ENCODE data around the gene PNMA5. TPM values are rescaled to one million over a fixed set of nuclear protein-coding genes. Genes with fewer than 3 reads are reported as not detected.
"Not testable (repeated sequence)": the region's sequence is repeated elsewhere in the genome, so short reads cannot be mapped to it uniquely, and the experiment has no call there.

PNMA5 gene
- total and polyA plus RNA-seq, 4 donors, result 1.5 to 6.6 (median 4.1) TPM

DNA sequence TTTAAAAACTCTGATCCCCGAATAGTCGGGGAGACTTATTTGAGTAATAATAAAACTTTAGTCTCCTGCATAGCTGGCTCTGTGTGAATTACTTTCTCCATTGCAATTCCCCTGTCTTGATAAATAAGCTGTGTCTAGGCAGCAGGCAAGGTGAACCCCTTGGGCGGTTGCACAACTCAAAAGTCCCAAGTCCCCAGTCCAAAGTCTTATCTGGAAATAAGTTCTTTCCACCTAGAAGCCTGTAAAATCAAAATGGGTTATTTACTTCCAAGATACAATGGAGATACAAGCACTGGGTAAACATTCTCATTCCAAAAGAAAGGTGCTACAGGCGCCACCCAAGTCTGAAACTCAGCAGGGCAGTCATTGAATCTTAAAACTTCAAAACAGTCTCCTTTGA is 10.1 kb upstream of the PNMA5 start:
- WGBS (ENCODE audit: insufficient coverage), result 51% methylated on average over 2 of the region's 4 CpGs
- no peak overlapping the region for H3K4me3 ChIP-seq (ENCODE audit: low read depth, low read length)
- no peak overlapping the region for H3K27ac ChIP-seq (ENCODE audit: low read depth, low read length)
- H3K27me3 ChIP-seq (ENCODE audit: control insufficient read depth, insufficient read depth, low read length), result no peaks in the 10 kb centered on the region
- H3K4me1 ChIP-seq (ENCODE audit: control insufficient read depth, insufficient read depth, low read length), result no peaks in the 10 kb centered on the region
- H3K36me3 ChIP-seq (ENCODE audit: control insufficient read depth, insufficient read depth, low read length), result no peaks in the 10 kb centered on the region
- no peaks in the 10 kb centered on the region for H3K9me3 ChIP-seq (ENCODE audit: control insufficient read depth, insufficient read depth, low read length)
- no peak for DNase-seq (ENCODE audit: low read depth in 4 of 6, low spot score in 6 of 6)

DNA sequence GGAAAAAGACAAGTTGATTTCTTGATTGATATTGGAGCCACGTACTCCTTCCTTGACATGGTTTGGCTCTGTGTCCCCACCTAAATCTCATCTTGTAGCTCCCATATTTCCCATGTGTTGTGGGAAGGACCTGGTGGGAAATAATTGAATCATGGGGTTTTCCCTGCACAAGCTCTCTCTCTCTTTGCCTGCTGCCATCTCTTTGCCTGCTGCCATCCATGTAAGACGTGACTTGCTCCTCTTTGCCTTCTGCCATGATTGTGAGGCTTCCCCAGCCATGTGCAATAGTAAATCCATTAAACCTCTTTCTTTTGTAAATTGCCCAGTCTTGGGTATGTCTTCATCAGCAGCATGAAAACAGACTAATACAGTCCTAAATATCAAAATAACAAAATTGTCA is 8.3 kb upstream of the PNMA5 start:
- not testable (repeated sequence) for H3K27me3 ChIP-seq (ENCODE audit: control insufficient read depth, insufficient read depth, low read length); H3K36me3 ChIP-seq (ENCODE audit: control insufficient read depth, insufficient read depth, low read length); H3K4me3 ChIP-seq (ENCODE audit: low read depth, low read length); H3K27ac ChIP-seq (ENCODE audit: low read depth, low read length); H3K4me1 ChIP-seq (ENCODE audit: control insufficient read depth, insufficient read depth, low read length); H3K9me3 ChIP-seq (ENCODE audit: control insufficient read depth, insufficient read depth, low read length); DNase-seq (ENCODE audit: low read depth in 4 of 6, low spot score in 6 of 6)
- WGBS (ENCODE audit: insufficient coverage), result 62% methylated on average over 1 of the region's 2 CpGs

DNA sequence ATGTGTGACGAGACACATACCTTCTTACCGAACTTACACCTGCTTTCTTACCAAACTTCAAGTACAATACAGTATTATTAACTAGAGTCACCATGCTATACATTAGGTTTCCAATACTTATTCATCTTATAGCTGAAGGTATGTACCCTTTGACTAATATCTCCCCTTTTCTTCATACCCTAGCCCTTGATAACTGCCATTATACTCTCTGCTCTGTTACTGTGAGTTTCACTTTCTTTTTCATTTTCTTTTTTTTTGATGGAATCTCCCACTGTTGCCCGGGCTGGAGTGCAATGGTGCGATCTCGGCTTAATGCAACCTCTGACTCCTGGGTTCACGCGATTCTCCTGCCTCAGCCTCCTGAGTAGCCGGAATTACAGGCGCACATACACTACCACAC is 3.4 kb upstream of the PNMA5 start:
- peaks cover 2% of the 10 kb centered on the region for H3K9me3 ChIP-seq (ENCODE audit: control insufficient read depth, insufficient read depth, low read length)
- no peak for DNase-seq (ENCODE audit: low read depth in 4 of 6, low spot score in 6 of 6)
- 85% methylated on average over 6 of the region's 9 CpGs for WGBS (ENCODE audit: insufficient coverage)
- H3K4me1 ChIP-seq (ENCODE audit: control insufficient read depth, insufficient read depth, low read length), result no peaks in the 10 kb centered on the region
- H3K27ac ChIP-seq (ENCODE audit: low read depth, low read length), result no peak overlapping the region
- H3K36me3 ChIP-seq (ENCODE audit: control insufficient read depth, insufficient read depth, low read length), result no peaks in the 10 kb centered on the region
- H3K27me3 ChIP-seq (ENCODE audit: control insufficient read depth, insufficient read depth, low read length), result no peaks in the 10 kb centered on the region
- H3K4me3 ChIP-seq (ENCODE audit: low read depth, low read length), result no peak overlapping the region

DNA sequence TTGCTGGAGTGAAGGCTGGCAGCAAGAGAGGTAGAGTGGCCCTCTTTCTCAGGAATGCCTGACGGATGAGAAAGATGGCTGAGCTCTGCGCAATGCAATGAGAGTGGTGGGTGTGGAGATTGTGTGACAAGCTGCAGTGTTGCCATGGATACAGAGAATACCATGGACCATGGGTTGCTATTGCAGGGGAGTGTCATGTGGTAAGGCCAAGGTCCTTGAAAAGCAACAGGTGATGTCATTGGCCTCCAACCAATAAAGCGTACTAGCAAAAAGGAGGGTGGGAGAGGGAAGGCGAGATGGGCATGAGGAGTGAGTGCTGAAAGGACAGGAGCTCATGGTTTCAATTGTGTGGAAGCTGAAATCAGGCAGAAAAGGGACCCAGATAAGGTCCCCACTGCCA is 1.8 kb downstream of the PNMA5 start:
- peak in 4 of 6 donors; percentile 7 to 76 (median 24) for DNase-seq (ENCODE audit: low read depth in 4 of 6, low spot score in 6 of 6)
- peaks cover 2% of the 10 kb centered on the region for H3K4me1 ChIP-seq (ENCODE audit: control insufficient read depth, insufficient read depth, low read length)
- WGBS (ENCODE audit: insufficient coverage), result 46% methylated on average over 4 of the region's 4 CpGs
- no peak overlapping the region for H3K4me3 ChIP-seq (ENCODE audit: low read depth, low read length)
- H3K9me3 ChIP-seq (ENCODE audit: control insufficient read depth, insufficient read depth, low read length), result peaks cover 2% of the 10 kb centered on the region
- H3K36me3 ChIP-seq (ENCODE audit: control insufficient read depth, insufficient read depth, low read length), result no peaks in the 10 kb centered on the region
- no peak overlapping the region for H3K27ac ChIP-seq (ENCODE audit: low read depth, low read length)
- H3K27me3 ChIP-seq (ENCODE audit: control insufficient read depth, insufficient read depth, low read length), result no peaks in the 10 kb centered on the region

DNA sequence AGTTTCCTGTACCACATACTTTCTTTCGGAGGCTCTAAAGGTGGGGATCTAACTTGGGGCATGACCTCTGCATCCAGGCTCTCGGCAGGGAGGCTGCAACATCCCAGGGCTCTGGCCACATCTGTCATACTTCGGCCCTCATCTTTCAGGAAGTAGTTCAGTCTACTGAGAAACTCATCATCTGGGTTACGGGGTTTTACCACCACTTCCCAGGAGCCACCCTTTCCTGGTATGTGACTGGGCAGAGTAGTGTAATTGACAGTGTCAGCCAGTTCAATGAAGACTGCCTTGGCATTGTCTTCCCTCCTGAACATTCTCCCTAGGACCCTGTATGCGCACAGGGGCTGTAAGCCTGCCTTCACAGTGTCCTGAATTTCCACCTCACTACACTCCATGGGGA is 2.8 kb downstream of the PNMA5 start:
- Histone ChIP-seq H3K9me3 (ENCODE audit: control insufficient read depth, insufficient read depth, low read length) (peaks cover 2% of the 10 kb centered on the region), H3K27ac (ENCODE audit: low read depth, low read length) (no peak overlapping the region)

DNA sequence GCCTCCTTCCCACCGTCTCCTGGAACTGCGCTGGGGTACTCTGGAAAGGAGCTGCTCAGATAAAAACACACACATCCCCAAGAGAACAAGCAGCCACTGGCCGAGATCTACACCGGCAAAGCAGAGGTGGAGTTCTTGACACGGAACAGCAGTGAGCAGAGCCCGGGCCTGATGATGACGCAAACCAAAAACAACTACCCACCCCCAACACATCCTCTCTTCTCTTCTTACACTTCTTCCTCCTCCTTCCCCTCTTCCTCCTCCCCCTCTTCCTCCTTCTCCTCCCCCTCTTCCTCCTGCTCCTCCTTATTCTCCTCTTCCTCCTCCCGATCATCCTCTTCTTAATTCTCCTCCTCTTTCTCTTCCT is 4.6 kb downstream of the PNMA5 start:
- no peak overlapping the region for H3K27ac ChIP-seq (ENCODE audit: low read depth, low read length)

More for the DNA sequence above, 2.8 kb downstream of the PNMA5 start:
- Histone ChIP-seq H3K27me3 (ENCODE audit: control insufficient read depth, insufficient read depth, low read length) (no peaks in the 10 kb centered on the region), H3K36me3 (ENCODE audit: control insufficient read depth, insufficient read depth, low read length) (no peaks in the 10 kb centered on the region), H3K4me3 (ENCODE audit: low read depth, low read length) (no peak overlapping the region), H3K4me1 (ENCODE audit: control insufficient read depth, insufficient read depth, low read length) (peaks cover 2% of the 10 kb centered on the region)
- WGBS (ENCODE audit: insufficient coverage), result 74% methylated on average over 4 of the region's 5 CpGs
- DNase-seq (ENCODE audit: low read depth in 4 of 6, low spot score in 6 of 6), result no peak

DNA sequence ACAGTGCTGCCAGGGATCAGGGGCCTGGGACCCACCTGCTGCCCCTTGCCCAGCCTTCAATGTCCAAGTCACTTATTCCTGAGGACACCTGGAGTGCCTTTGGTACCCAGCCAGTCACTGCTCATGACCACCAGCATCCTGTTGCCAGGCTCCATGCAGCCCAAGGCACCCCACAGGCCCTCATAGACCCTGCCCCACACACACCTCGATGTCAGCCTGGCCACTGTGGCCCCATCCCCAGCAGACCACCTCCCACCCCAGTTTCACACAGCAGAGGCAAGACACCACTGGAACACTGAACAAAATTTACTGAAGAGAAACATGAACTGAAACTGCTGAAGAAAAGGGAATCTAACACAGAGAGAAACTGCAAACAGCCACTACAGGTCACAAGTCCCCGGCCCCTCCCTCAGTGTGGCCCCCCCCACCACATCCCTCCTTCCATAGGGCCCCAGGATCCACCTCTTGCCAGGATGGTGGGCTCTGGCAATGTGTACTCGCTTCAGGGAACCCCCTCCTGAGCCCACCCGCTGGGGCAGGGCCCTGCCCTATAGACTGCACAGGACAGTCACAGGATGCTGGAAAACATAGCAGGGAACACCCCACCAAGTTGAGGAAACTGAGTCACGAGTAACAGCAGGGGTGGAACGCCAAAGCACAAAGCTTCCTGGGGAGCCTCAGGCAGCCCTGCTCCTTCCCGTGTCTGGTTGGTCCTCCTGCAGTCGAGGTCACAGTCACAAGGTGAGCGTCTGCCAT is 5.2 kb downstream of the PNMA5 start:
- DNase-seq (ENCODE audit: low read depth in 4 of 6, low spot score in 6 of 6), result no peak
- Histone ChIP-seq H3K27ac (ENCODE audit: low read depth, low read length) (no peak overlapping the region), H3K36me3 (ENCODE audit: control insufficient read depth, insufficient read depth, low read length) (no peaks in the 10 kb centered on the region), H3K4me3 (ENCODE audit: low read depth, low read length) (no peak overlapping the region), H3K4me1 (ENCODE audit: control insufficient read depth, insufficient read depth, low read length) (peaks cover 2% of the 10 kb centered on the region), H3K9me3 (ENCODE audit: control insufficient read depth, insufficient read depth, low read length) (no peaks in the 10 kb centered on the region), H3K27me3 (ENCODE audit: control insufficient read depth, insufficient read depth, low read length) (no peaks in the 10 kb centered on the region)
- WGBS (ENCODE audit: insufficient coverage), result 70% methylated on average over 8 of the region's 9 CpGs

More for the DNA sequence above, 4.6 kb downstream of the PNMA5 start:
- no peak for DNase-seq (ENCODE audit: low read depth in 4 of 6, low spot score in 6 of 6)
- Histone ChIP-seq H3K4me1 (ENCODE audit: control insufficient read depth, insufficient read depth, low read length) (peaks cover 2% of the 10 kb centered on the region), H3K4me3 (ENCODE audit: low read depth, low read length) (no peak overlapping the region), H3K9me3 (ENCODE audit: control insufficient read depth, insufficient read depth, low read length) (peaks cover 2% of the 10 kb centered on the region), H3K36me3 (ENCODE audit: control insufficient read depth, insufficient read depth, low read length) (no peaks in the 10 kb centered on the region), H3K27me3 (ENCODE audit: control insufficient read depth, insufficient read depth, low read length) (no peaks in the 10 kb centered on the region)
- 62% methylated on average over 8 of the region's 8 CpGs for WGBS (ENCODE audit: insufficient coverage)

DNA sequence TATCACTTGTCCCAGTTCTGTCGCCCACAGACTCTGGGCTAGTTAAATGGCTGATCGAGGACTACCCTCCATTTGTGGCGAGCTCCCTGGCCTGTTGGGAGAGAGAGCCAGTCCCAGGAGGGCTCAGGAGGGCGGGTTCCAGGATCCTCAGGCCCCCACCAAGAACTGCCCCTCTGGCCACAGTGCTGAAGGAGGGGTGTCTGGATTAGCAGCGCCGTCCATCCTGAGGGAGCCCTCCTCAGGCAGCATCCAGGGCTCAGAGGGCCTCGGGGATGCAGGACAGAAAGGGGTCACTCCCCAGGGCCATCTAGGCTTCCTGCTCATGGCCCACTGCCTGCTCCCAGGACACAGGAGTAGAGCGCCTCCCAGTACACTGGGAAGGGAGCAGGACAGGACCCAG is 6.1 kb downstream of the PNMA5 start:
- 86% methylated on average over 7 of the region's 8 CpGs for WGBS (ENCODE audit: insufficient coverage)
- H3K36me3 ChIP-seq (ENCODE audit: control insufficient read depth, insufficient read depth, low read length), result no peaks in the 10 kb centered on the region
- H3K27ac ChIP-seq (ENCODE audit: low read depth, low read length), result no peak overlapping the region
- no peaks in the 10 kb centered on the region for H3K27me3 ChIP-seq (ENCODE audit: control insufficient read depth, insufficient read depth, low read length)
- no peak overlapping the region for H3K4me3 ChIP-seq (ENCODE audit: low read depth, low read length)
- H3K4me1 ChIP-seq (ENCODE audit: control insufficient read depth, insufficient read depth, low read length), result peaks cover 2% of the 10 kb centered on the region
- no peak for DNase-seq (ENCODE audit: low read depth in 4 of 6, low spot score in 6 of 6)
- H3K9me3 ChIP-seq (ENCODE audit: control insufficient read depth, insufficient read depth, low read length), result no peaks in the 10 kb centered on the region

DNA sequence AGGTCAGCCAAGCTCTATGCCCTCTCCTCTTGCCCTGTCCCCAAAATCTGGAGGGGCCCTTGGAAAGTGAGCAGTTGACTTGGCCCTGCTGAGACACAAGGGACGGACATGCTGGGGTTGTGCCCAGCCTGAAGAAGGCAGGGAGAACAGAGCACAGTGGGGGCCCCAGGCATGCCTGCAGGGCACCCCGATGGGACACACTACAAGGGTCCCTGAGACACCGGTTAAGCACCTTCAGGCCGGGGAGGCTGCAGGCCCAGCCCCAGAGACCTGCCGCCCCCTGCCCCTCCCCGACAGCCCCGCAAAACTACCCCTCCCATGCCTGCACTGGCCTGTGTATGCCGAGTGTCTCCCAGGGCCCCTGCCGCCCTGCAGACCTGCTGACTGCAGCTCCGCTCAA is 6.8 kb downstream of the PNMA5 start:
- H3K27me3 ChIP-seq (ENCODE audit: control insufficient read depth, insufficient read depth, low read length); H3K4me3 ChIP-seq (ENCODE audit: low read depth, low read length); H3K4me1 ChIP-seq (ENCODE audit: control insufficient read depth, insufficient read depth, low read length); H3K9me3 ChIP-seq (ENCODE audit: control insufficient read depth, insufficient read depth, low read length); DNase-seq (ENCODE audit: low read depth in 4 of 6, low spot score in 6 of 6); H3K27ac ChIP-seq (ENCODE audit: low read depth, low read length); H3K36me3 ChIP-seq (ENCODE audit: control insufficient read depth, insufficient read depth, low read length): not testable (repeated sequence)
- WGBS (ENCODE audit: insufficient coverage), result no CpG with 5 or more reads among the region's 10 CpGs

DNA sequence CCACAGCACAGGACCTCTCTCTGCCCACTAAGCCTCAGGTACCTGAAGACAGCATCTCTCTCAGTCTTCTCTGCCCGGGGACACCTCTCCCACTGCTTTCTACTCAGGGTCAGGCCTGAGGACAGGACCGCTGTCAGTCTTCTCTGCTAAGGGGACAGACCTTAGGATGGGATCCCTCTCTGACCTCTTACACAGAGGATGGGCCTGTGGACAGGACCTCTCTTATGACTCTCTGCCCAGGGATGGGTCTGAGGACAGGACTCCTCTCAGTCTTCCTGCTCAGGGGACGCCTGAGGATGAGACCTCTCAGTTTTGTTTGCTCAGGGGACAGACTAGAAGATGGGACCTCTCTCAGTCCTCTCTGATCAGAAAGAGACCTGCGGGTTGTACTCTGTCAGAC is 8.5 kb downstream of the PNMA5 start:
- not testable (repeated sequence) for DNase-seq (ENCODE audit: low read depth in 4 of 6, low spot score in 6 of 6); H3K27ac ChIP-seq (ENCODE audit: low read depth, low read length); H3K4me1 ChIP-seq (ENCODE audit: control insufficient read depth, insufficient read depth, low read length); H3K4me3 ChIP-seq (ENCODE audit: low read depth, low read length); H3K27me3 ChIP-seq (ENCODE audit: control insufficient read depth, insufficient read depth, low read length); H3K36me3 ChIP-seq (ENCODE audit: control insufficient read depth, insufficient read depth, low read length); H3K9me3 ChIP-seq (ENCODE audit: control insufficient read depth, insufficient read depth, low read length)
- WGBS (ENCODE audit: insufficient coverage), result no CpG with 5 or more reads among the region's 4 CpGs

Data from spinal cord (tissue), 10 donors.